Peyer's patch (tissue), 4 donors: ENCODE measurements around the gene DENND2D. TPM values are rescaled to one million over a fixed set of nuclear protein-coding genes. Genes with fewer than 3 reads are reported as not detected.

ENCODE experiments used
- DNase-seq, 3 donors: peaks; one replicate each; pipeline ENCODE4 v3.0.0-alpha.2; 2017 to 2019
- H3K27ac ChIP-seq, 4 donors: fragments of 200-600 bp; sonication (generic); one replicate each; pipeline ENCODE4 v1.5.1; 2016 to 2019
- H3K27me3 ChIP-seq, 2 donors: fragments of 200-600 bp; sonication (generic); one replicate each; pipeline ENCODE4 v1.5.1; 2019
- H3K36me3 ChIP-seq, 3 donors: fragments of 200-600 bp; sonication (generic); one replicate each; pipeline ENCODE4 v1.5.1; 2016 to 2019
- H3K4me1 ChIP-seq, 4 donors: fragments of 200-600 bp; sonication (generic); one replicate each; pipeline ENCODE4 v1.5.1; 2016 to 2019
- H3K4me3 ChIP-seq, 4 donors: fragments of 200-600 bp; sonication (generic); 1 replicate in 3 of 4; 2 replicates in 1 of 4; pipeline ENCODE4 v1.5.1; 2016 to 2019; ENCODE audit warnings: mild to moderate bottlenecking in 1 of 4
- H3K9me3 ChIP-seq, 4 donors: fragments of 200-600 bp; sonication (generic); one replicate each; pipeline ENCODE4 v1.5.1; 2016 to 2019; ENCODE audit warnings: mild to moderate bottlenecking in 1 of 4
- POLR2A ChIP-seq, 2 donors: fragments of 450-650 bp; IDR thresholded peaks; one replicate each; pipeline ENCODE4 v1.5.1; 2017; ENCODE audit warnings: antibody characterized with exemption in 2 of 2, mild to moderate bottlenecking in 2 of 2, moderate library complexity in 2 of 2
- total RNA-seq, 4 donors: library from RNA; depleted of rRNA; stranded (reverse); fragments of >200 nt; gene quantifications; one replicate each; pipeline ENCODE4 v1.1.0, GENCODE V29; 2016
- TF ChIP-seq, protein P1 (sequence below), 6 experiments: fragments of 450-650 bp in 4 of 6; fragments of 200-600 bp in 2 of 6; sonication (generic) in 1 of 6; IDR thresholded peaks; one replicate each; pipeline ENCODE4 v1.5.1; 2017 to 2019; ENCODE audit warnings: antibody characterized with exemption in 6 of 6, mild to moderate bottlenecking in 3 of 6, moderate library complexity in 1 of 6

Gene DENND2D
- total RNA-seq, 4 donors from 2014 or later = 71.3 to 220 (median 86.5) TPM

DNA sequence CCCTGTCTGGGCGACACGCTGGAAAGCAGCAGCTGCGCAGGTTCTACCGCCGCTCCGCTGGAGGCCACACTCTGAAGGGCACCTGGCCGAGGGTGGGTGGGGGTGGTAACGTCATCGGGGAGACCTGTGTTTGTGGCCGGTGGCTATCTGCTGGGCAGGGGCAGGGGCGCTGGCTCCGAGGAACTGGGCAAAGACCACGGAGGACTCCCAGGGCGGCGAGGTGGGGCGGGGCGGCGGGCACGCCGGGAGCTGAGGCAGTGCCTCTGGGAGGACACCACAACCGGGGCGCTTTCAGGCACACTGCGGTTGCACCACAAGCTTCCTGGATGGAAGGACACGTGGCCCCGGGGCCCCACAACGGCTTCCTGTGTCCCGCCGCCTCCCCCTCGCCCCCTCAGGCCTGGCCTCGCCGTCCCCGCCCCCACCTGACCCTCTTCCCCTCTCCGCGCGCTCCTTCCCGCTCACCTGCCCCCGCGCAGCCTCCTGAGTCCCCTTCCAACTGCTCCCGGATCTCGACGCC is 3.3 kb upstream of the DENND2D start:
- TF ChIP-seq, protein P1, sequence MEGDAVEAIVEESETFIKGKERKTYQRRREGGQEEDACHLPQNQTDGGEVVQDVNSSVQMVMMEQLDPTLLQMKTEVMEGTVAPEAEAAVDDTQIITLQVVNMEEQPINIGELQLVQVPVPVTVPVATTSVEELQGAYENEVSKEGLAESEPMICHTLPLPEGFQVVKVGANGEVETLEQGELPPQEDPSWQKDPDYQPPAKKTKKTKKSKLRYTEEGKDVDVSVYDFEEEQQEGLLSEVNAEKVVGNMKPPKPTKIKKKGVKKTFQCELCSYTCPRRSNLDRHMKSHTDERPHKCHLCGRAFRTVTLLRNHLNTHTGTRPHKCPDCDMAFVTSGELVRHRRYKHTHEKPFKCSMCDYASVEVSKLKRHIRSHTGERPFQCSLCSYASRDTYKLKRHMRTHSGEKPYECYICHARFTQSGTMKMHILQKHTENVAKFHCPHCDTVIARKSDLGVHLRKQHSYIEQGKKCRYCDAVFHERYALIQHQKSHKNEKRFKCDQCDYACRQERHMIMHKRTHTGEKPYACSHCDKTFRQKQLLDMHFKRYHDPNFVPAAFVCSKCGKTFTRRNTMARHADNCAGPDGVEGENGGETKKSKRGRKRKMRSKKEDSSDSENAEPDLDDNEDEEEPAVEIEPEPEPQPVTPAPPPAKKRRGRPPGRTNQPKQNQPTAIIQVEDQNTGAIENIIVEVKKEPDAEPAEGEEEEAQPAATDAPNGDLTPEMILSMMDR (IDR thresholded peaks at IDR 0.05) = no peak
- TF ChIP-seq POLR2A (IDR thresholded peaks at IDR 0.05) = peak; percentile 24 to 25

DNA sequence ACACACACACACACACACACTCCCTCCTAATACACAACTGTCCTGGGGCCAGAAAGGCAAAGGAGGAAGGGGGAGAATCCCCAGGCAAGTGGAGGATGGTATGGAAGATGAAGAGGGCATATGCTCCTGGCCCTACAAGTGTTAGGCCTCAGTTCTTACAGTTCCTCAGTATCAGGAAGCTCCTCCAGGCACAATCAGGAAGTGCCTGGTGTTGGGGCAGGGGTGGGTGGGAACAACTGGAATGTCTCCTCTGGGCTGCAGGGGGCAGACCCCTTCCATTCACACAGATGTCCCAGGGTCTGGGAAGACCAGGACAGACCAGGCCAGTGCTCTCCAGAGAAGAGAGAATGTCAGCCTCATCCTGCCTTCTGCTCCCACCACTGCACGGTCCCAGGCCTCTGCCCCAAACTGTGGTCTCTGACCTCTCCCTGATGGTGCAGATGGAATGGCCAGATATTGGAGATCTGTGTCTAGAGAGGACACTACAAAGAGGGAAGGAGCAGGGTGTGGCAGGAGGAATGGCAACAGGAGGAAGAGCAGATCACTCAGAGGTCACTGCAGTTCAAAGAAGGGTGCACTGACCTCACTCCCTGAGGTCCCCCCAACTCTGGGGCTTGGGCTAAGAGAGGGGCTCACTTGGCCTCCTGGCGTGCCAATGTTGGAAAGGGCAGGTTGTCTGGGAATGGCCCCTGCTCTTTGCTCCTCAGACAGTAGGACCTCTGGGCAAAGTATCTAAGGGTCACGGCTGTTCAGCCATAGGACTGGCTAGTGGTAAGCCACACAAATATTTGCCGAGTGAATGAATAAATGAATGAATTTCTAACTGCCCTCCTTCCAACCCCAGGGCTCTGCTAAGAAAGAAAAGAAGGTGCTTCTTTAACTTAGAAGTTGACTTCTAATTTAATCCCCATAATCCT is 2.5 kb upstream of the DENND2D start:
- DNase-seq = no peak
- TF ChIP-seq POLR2A (IDR thresholded peaks at IDR 0.05) = no peak
- TF ChIP-seq, protein P1 (IDR thresholded peaks at IDR 0.05) = peak in 1 of 6 experiments; percentile 10
- Histone ChIP-seq H3K36me3 (peaks cover 0 to 10% (median 0%) of the 10 kb centered on the region in 3 donors), H3K27me3 (no peaks in the 10 kb centered on the region), H3K9me3 (no peaks in the 10 kb centered on the region), H3K4me3 (peak overlapping the region; percentile 71 to 92 (median 86)), H3K27ac (peak overlapping the region; percentile 93 to 100 (median 98)), H3K4me1 (peaks cover 0 to 40% (median 16%) of the 10 kb centered on the region in 4 donors)

More for the DNA sequence above, 3.3 kb upstream of the DENND2D start:
- Histone ChIP-seq H3K4me1 (peaks cover 0 to 40% (median 16%) of the 10 kb centered on the region in 4 donors), H3K9me3 (no peaks in the 10 kb centered on the region), H3K27me3 (no peaks in the 10 kb centered on the region), H3K36me3 (peaks cover 0 to 4% (median 0%) of the 10 kb centered on the region in 3 donors), H3K4me3 (peak overlapping the region; percentile 71 to 92 (median 86)), H3K27ac (peak overlapping the region; percentile 93 to 100 (median 98))
- peak; percentile 92 to 97 (median 97) for DNase-seq

DNA sequence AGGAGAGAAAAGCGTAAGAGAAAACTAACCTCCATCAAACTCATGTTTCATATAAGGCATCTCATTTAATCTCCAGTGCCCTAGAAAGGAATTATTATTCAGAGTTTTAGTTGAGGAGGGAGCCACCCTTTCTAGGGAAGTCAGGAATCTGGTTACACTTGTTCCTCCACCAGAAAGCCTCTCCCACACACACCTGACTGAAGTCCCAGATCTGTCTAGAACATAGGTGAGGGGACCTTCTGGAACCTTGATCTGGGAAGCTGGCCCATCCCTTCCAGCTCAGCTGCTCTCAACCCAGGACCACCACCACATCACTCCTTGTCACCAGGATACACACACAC is 1.9 kb upstream of the DENND2D start:
- no peak for DNase-seq
- no peak for TF ChIP-seq POLR2A (IDR thresholded peaks at IDR 0.05)
- TF ChIP-seq, protein P1 (IDR thresholded peaks at IDR 0.05) = no peak
- Histone ChIP-seq H3K4me1 (peaks cover 0 to 40% (median 16%) of the 10 kb centered on the region in 4 donors), H3K27ac (peak overlapping the region; percentile 93 to 100 (median 98)), H3K36me3 (peaks cover 0 to 14% (median 0%) of the 10 kb centered on the region in 3 donors), H3K4me3 (peak overlapping the region in 3 of 4 donors; percentile 71 to 91 (median 81)), H3K9me3 (no peaks in the 10 kb centered on the region), H3K27me3 (no peaks in the 10 kb centered on the region)

DNA sequence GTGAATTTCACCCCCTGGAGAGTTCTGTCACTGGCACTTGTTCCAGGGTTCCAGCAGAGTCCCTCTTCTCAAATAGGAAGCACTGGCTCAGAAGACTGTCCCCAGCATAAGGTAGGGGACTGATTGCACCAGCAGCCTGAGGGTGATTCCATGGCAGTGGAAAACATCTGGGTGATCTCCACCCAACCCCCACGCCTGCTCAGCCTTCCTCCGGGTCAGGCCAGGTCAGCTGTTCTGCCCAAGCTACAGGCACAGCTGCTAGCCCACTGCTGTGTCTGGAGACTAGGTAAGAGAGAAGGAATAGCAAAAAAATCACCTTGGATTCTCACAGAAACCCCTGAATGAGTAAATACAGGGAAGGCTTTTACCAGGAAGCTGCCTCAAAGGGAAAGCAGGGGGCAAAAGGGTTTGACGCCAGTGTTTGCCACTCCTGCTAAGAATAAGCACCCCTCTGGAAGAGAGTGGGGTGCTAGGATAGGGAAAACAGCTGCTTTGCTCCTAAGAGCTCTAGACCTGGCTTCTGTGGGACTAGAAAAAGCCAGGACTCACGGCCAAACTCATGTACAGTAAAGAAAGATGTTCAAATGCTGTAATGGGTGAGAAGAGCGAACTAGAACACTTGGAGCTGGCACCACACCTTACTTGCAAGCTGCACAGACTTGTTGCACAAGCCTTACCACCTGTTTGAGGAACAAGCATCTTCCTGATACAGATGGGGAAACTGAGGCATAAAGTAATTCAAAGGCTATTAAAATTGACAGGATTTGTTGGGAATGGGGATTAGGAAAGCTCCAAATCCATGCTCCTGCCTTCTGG is 1.0 kb upstream of the DENND2D start:
- DNase-seq = no peak
- peaks cover 0 to 20% (median 0%) of the 10 kb centered on the region in 3 donors for H3K36me3 ChIP-seq

More for the DNA sequence above, 1.0 kb upstream of the DENND2D start:
- Histone ChIP-seq H3K27ac (peak overlapping the region; percentile 93 to 100 (median 98)), H3K4me3 (peak overlapping the region in 3 of 4 donors; percentile 39 to 81 (median 47)), H3K9me3 (no peaks in the 10 kb centered on the region), H3K27me3 (no peaks in the 10 kb centered on the region), H3K4me1 (peaks cover 0 to 40% (median 16%) of the 10 kb centered on the region in 4 donors)
- TF ChIP-seq, protein P1 (IDR thresholded peaks at IDR 0.05) = no peak
- TF ChIP-seq POLR2A (IDR thresholded peaks at IDR 0.05) = no peak
